Measurements from ENCODE around the gene NCOA4.

The NCOA4 gene

GRCh38 chr10:46030091-46030937, at the start of gene NCOA4 (continued):
- TF ChIP-seq ZNF639 (tag by site-specific recombination; IDR thresholded peaks at IDR 0.05) (peak; percentile 78), KLF10 (tag by site-specific recombination; IDR thresholded peaks at IDR 0.05) (no peak), INSM2 (tag by site-specific recombination; IDR thresholded peaks at IDR 0.05) (peak; percentile 65; the same call in 1 of the 2 replicates), ZNF37A (tag by site-specific recombination; IDR thresholded peaks at IDR 0.05) (no peak), ZNF221 (tag by site-specific recombination; IDR thresholded peaks at IDR 0.05; ENCODE audit: borderline replicate concordance) (no peak), GLIS1 (tag by site-specific recombination; IDR thresholded peaks at IDR 0.05) (peak; percentile 62), ZSCAN16 (tag by site-specific recombination; IDR thresholded peaks at IDR 0.05) (peak; percentile 76), HIC1 (tag by site-specific recombination; IDR thresholded peaks at IDR 0.05) (peak; percentile 69; the same call in 1 of the 2 replicates), GLI4 (tag by site-specific recombination; IDR thresholded peaks at IDR 0.05) (peak; percentile 90)

- H3K36me3 ChIP-seq (ENCODE audit: control insufficient read depth in 2 of 2, insufficient read depth in 1 of 2, low read length in 2 of 2), result no peaks in the 10 kb centered on the region
- H3K9me3 ChIP-seq (ENCODE audit: control insufficient read depth, insufficient read depth, low read depth, low read length), result no peaks in the 10 kb centered on the region
- CTCF ChIA-PET, result no interaction called here
- TF ChIP-seq ELK4 (IDR thresholded peaks at IDR 0.05; ENCODE audit: borderline replicate concordance, low read depth, low read length) (no peak), BCL6B (tag by site-specific recombination; IDR thresholded peaks at IDR 0.05) (no peak), ZNF747 (tag by site-specific recombination; IDR thresholded peaks at IDR 0.05) (no peak)
- no peaks in the 10 kb centered on the region for H3K4me1 ChIP-seq (ENCODE audit: control insufficient read depth, insufficient read depth, low read length)
- POLR2A ChIA-PET, result no interaction called here
- H3K27ac ChIP-seq (ENCODE audit: extremely low read depth, low read depth, low read length), result no peak overlapping the region
- H3K4me3 ChIP-seq (ENCODE audit: low read depth, low read length), result no peak overlapping the region
Measured at GRCh38 chr10:46079831-46080585, 49.6 kb upstream of the NCOA4 start.
